GM13976 (cell line): ENCODE measurements around the gene ZNF37A.
A peak's percentile ranks its signal among the peaks of the same experiment; 100 is the strongest.
"Not testable (repeated sequence)": the region's sequence is repeated elsewhere in the genome, so short reads cannot be mapped to it uniquely, and the experiment has no call there.

Source experiments
- DNase-seq: peaks from one replicate; pipeline ENCODE4 v3.0.0; 2012; ENCODE audit warnings: low spot score
- CTCF ChIP-seq: IDR thresholded peaks from 2 replicates; pipeline ENCODE4 v1.5.1; 2012; ENCODE audit warnings: borderline replicate concordance, mild to moderate bottlenecking; ENCODE audit not compliant: insufficient read depth; ENCODE audit errors: extremely low read depth, missing control alignments, control extremely low read depth
- in situ Hi-C: fragments of 300-500 bp; cut with MboI; formaldehyde crosslinking; loops from one replicate; pipeline ENCODE4 v1.12.0; 2022; ENCODE audit warnings: low sequenced_read_pairs, mixed read lengths, inconsistent platforms; ENCODE audit not compliant: unreplicated experiment

The ZNF37A gene

GRCh38 chr10:38147686-38148085, 53.5 kb downstream of the ZNF37A start:
- TF ChIP-seq CTCF = no peak
- in situ Hi-C loops = no loop called here
- no peak for DNase-seq

GRCh38 chr10:38150891-38151463, 56.8 kb downstream of the ZNF37A start:
- DNase-seq, in situ Hi-C loops: not testable (repeated sequence)

GRCh38 chr10:38156416-38157269, 62.5 kb downstream of the ZNF37A start:
- TF ChIP-seq CTCF = no peak
- in situ Hi-C loops = no loop called here
- peak; percentile 4 for DNase-seq

GRCh38 chr10:38157270-38157685, 63.1 kb downstream of the ZNF37A start:
- in situ Hi-C loops = no loop called here
- DNase-seq = no peak
- no peak for TF ChIP-seq CTCF

- in situ Hi-C loops = no loop called here
- DNase-seq = no peak
- TF ChIP-seq CTCF = no peak
These were observed 64.9 kb downstream of the ZNF37A start for GRCh38 chr10:38159004-38159403.

- in situ Hi-C loops = no loop called here
- TF ChIP-seq CTCF = no peak
- no peak for DNase-seq
These were observed 69.5 kb downstream of the ZNF37A start for GRCh38 chr10:38163617-38164016.

- no peak for DNase-seq
- TF ChIP-seq CTCF = no peak
- in situ Hi-C loops = no loop called here
These were observed 80.2 kb downstream of the ZNF37A start for GRCh38 chr10:38174336-38174735.
